H1 (cell line): Measurements from ENCODE around the gene NSFL1C. TPM values are rescaled to one million over a fixed set of nuclear protein-coding genes. Genes with fewer than 3 reads are reported as not detected.

Source experiments
- CTCF ChIA-PET: fragments of 300-600 bp; sonication (Branson Sonifier 250); formaldehyde crosslinking; loops from one replicate; lab custom pipeline; 2021; ENCODE audit not compliant: partially characterized antibody; lab: Charles Lee
- POLR2A ChIA-PET: fragments of 300-600 bp; sonication (Branson Sonifier 250); formaldehyde crosslinking; loops from one replicate; lab custom pipeline; 2021; ENCODE audit warnings: inconsistent platforms; ENCODE audit not compliant: partially characterized antibody; lab: Charles Lee
- DNase-seq, 2 experiments: peaks; one replicate each; pipeline versions ENCODE4 v3.0.0 to v3.0.0-alpha.2; 2010 to 2022; ENCODE audit warnings: low spot score in 2 of 2, low read depth in 1 of 2, mixed read lengths in 1 of 2
- FAIRE-seq: peaks from 2 replicates; lab custom pipeline; 2011; peaks lifted over from hg19 to GRCh38; lab: Jason Lieb, UNC
- H2AFZ ChIP-seq: 2 replicates; pipeline ENCODE4 v1.8.1; 2012; ENCODE audit warnings: low read length, inconsistent platforms
- H2AK5ac ChIP-seq: 2 replicates; pipeline ENCODE4 v1.6.1; 2013; ENCODE audit warnings: low read depth, low read length
- H2BK120ac ChIP-seq: replicated peaks from 2 replicates; pipeline ENCODE3; 2013; ENCODE audit warnings: low read depth, low read length, inconsistent platforms
- H2BK12ac ChIP-seq: 2 replicates; pipeline ENCODE4 v1.6.1; 2013; ENCODE audit warnings: low read depth, low read length
- H2BK15ac ChIP-seq: 2 replicates; pipeline ENCODE4 v1.6.1; 2013; ENCODE audit warnings: low read length
- H2BK20ac ChIP-seq: 2 replicates; pipeline ENCODE4 v1.6.1; 2013; ENCODE audit warnings: low read length
- H2BK5ac ChIP-seq: 2 replicates; pipeline ENCODE4 v1.6.1; 2013; ENCODE audit warnings: low read depth, low read length
- H3K14ac ChIP-seq: 2 replicates; pipeline ENCODE4 v1.6.1; 2013; ENCODE audit warnings: inconsistent platforms; ENCODE audit not compliant: insufficient read length
- H3K18ac ChIP-seq: 2 replicates; pipeline ENCODE4 v1.6.1; 2013; ENCODE audit warnings: low read length; ENCODE audit errors: extremely low read depth
- H3K23ac ChIP-seq: 2 replicates; pipeline ENCODE4 v1.6.1; 2013; ENCODE audit warnings: inconsistent platforms; ENCODE audit not compliant: insufficient read length
- H3K23me2 ChIP-seq: 2 replicates; pipeline ENCODE4 v1.6.1; 2013; ENCODE audit warnings: low read depth, low read length
- H3K27ac ChIP-seq: 2 replicates; pipeline ENCODE4 v1.6.1; 2011; ENCODE audit warnings: low read depth, low read length, inconsistent platforms
- H3K27me3 ChIP-seq, 4 experiments: replicated peaks in 1 of 4; 1 replicate in 1 of 4; 2 replicates in 3 of 4; pipeline versions ENCODE4 v1.6.1 to v1.8.1; 2011 to 2013; ENCODE audit warnings: low read length in 3 of 4, mild to moderate bottlenecking in 3 of 4, inconsistent platforms in 2 of 4, mixed read lengths in 2 of 4, moderate library complexity in 1 of 4; ENCODE audit not compliant: control insufficient read depth in 3 of 4, insufficient read depth in 3 of 4; ENCODE audit errors: extremely low read depth in 1 of 4
- H3K36me3 ChIP-seq, 4 experiments: 2 replicates each; pipeline versions ENCODE4 v1.6.1 to v1.8.1; 2011 to 2013; ENCODE audit warnings: mild to moderate bottlenecking in 4 of 4, low read length in 3 of 4, moderate library complexity in 2 of 4, control low read depth in 1 of 4, inconsistent platforms in 1 of 4; ENCODE audit not compliant: insufficient read depth in 4 of 4, control insufficient read depth in 2 of 4
- H3K4ac ChIP-seq: replicated peaks from 2 replicates; pipeline ENCODE3; 2013; ENCODE audit warnings: low read length, low read depth, mixed read lengths, inconsistent platforms; ENCODE audit not compliant: insufficient read length
- H3K4me1 ChIP-seq, 4 experiments: replicated peaks in 1 of 4; 1 replicate in 1 of 4; 2 replicates in 3 of 4; pipeline versions ENCODE4 v1.6.1 to v1.8.1; 2011 to 2013; ENCODE audit warnings: low read length in 3 of 4, inconsistent platforms in 2 of 4, mixed read lengths in 1 of 4; ENCODE audit not compliant: insufficient read depth in 4 of 4, control insufficient read depth in 3 of 4
- H3K4me2 ChIP-seq, 2 experiments: 2 replicates each; pipeline versions ENCODE4 v1.6.1 to v1.8.1; 2011 to 2013; ENCODE audit warnings: low read depth in 2 of 2, low read length in 2 of 2, control low read depth in 1 of 2, inconsistent platforms in 1 of 2, mild to moderate bottlenecking in 1 of 2; ENCODE audit not compliant: insufficient read depth in 1 of 2
- H3K4me3 ChIP-seq, 4 experiments: fragments of 200-600, 300-600 bp in 1 of 4; sonication (generic), shearing (Covaris generic), sonication (Bioruptor Twin) in 1 of 4; 2 replicates each; pipeline versions ENCODE4 v1.5.1 to v1.8.1; 2011 to 2016; ENCODE audit warnings: low read length in 4 of 4, low read depth in 3 of 4, control low read depth in 2 of 4, inconsistent platforms in 2 of 4, mild to moderate bottlenecking in 2 of 4, mixed read lengths in 1 of 4, moderate library complexity in 1 of 4; ENCODE audit not compliant: insufficient read depth in 2 of 4; ENCODE audit errors: extremely low read depth in 1 of 4
- H3K56ac ChIP-seq: replicated peaks from 2 replicates; pipeline ENCODE3; 2013; ENCODE audit warnings: low read depth, mild to moderate bottlenecking, mixed read lengths, low read length, inconsistent platforms; ENCODE audit not compliant: insufficient read length
- H3K79me1 ChIP-seq: 2 replicates; pipeline ENCODE4 v1.6.1; 2013; ENCODE audit warnings: low read depth, low read length, control low read depth
- H3K79me2 ChIP-seq, 2 experiments: 2 replicates each; pipeline versions ENCODE4 v1.6.1 to v1.8.1; 2012 to 2013; ENCODE audit warnings: low read length in 2 of 2, mild to moderate bottlenecking in 2 of 2, inconsistent platforms in 1 of 2; ENCODE audit not compliant: insufficient read depth in 2 of 2, control insufficient read depth in 1 of 2
- H3K9ac ChIP-seq, 4 experiments: replicated peaks in 1 of 4; 1 replicate in 1 of 4; 2 replicates in 3 of 4; pipeline versions ENCODE4 v1.6.1 to v1.8.1; 2011 to 2013; ENCODE audit warnings: low read depth in 3 of 4, low read length in 3 of 4, control low read depth in 2 of 4, mild to moderate bottlenecking in 2 of 4, moderate library complexity in 2 of 4, inconsistent platforms in 1 of 4; ENCODE audit errors: extremely low read depth in 1 of 4
- H3K9me3 ChIP-seq, 2 experiments: 2 replicates each; pipeline versions ENCODE4 v1.6.1 to v1.8.1; 2012 to 2013; ENCODE audit warnings: mild to moderate bottlenecking in 2 of 2, moderate library complexity in 2 of 2, control low read depth in 1 of 2, inconsistent platforms in 1 of 2, low read depth in 1 of 2, low read length in 1 of 2, mixed read lengths in 1 of 2; ENCODE audit not compliant: insufficient read depth in 2 of 2
- H4K20me1 ChIP-seq, 2 experiments: replicated peaks in 1 of 2; 2 replicates each; pipeline versions ENCODE3 to v1.8.1; 2011 to 2013; ENCODE audit warnings: inconsistent platforms in 2 of 2, low read length in 2 of 2, mild to moderate bottlenecking in 1 of 2; ENCODE audit not compliant: insufficient read depth in 2 of 2, control insufficient read depth in 1 of 2
- H4K5ac ChIP-seq: 2 replicates; pipeline ENCODE4 v1.6.1; 2013; ENCODE audit warnings: low read length, low read depth, mixed read lengths, inconsistent platforms; ENCODE audit not compliant: insufficient read length
- H4K8ac ChIP-seq: 2 replicates; pipeline ENCODE4 v1.8.0; 2013; ENCODE audit warnings: mild to moderate bottlenecking, moderate library complexity, low read length, inconsistent platforms; ENCODE audit not compliant: insufficient read depth; ENCODE audit errors: extremely low read depth
- H4K91ac ChIP-seq: replicated peaks from 2 replicates; pipeline ENCODE3; 2013; ENCODE audit warnings: low read length, mixed read lengths, inconsistent platforms; ENCODE audit not compliant: insufficient read length
- CBX5 ChIP-seq: fragments of 300-800, 300-1000 bp; sonication (generic); IDR thresholded peaks from 2 replicates; pipeline ENCODE4 v1.7.1; 2016; ENCODE audit warnings: antibody characterized with exemption, low read length, low read depth
- CTBP2 ChIP-seq: IDR thresholded peaks from 2 replicates; pipeline ENCODE4 v1.7.0; 2011; ENCODE audit warnings: borderline replicate concordance, mild to moderate bottlenecking, moderate library complexity, mixed read lengths, low read length; ENCODE audit not compliant: insufficient read depth, insufficient read length
- EZH2 ChIP-seq: fragments of 200-600 bp; sonication (generic); IDR thresholded peaks from 2 replicates; pipeline ENCODE4 v1.7.1; 2012; ENCODE audit warnings: low read depth, mild to moderate bottlenecking, moderate library complexity, low read length, inconsistent platforms; ENCODE audit not compliant: severe bottlenecking
- PHF8 ChIP-seq: fragments of 200-600 bp; sonication (generic); conservative IDR thresholded peaks from 2 replicates; pipeline ENCODE4 v1.7.1; 2012; ENCODE audit warnings: low read depth, mild to moderate bottlenecking, inconsistent platforms, low read length, moderate library complexity
- POU5F1 ChIP-seq: IDR thresholded peaks from 2 replicates; pipeline ENCODE4 v1.6.1; 2011; ENCODE audit warnings: low read depth, mild to moderate bottlenecking, low read length, moderate library complexity
- SIRT6 ChIP-seq: IDR thresholded peaks from one replicate; pipeline ENCODE4 v1.7.1; 2012; ENCODE audit warnings: low read length, inconsistent platforms
- SIX5 ChIP-seq: IDR thresholded peaks from 2 replicates; pipeline ENCODE4 v1.6.1; 2011; ENCODE audit warnings: mild to moderate bottlenecking, low read depth, low read length
- SRF ChIP-seq: IDR thresholded peaks from 2 replicates; pipeline ENCODE4 v1.6.1; 2011; ENCODE audit warnings: mild to moderate bottlenecking, low read depth, low read length, moderate library complexity
- SUZ12 ChIP-seq: fragments of 200-600 bp; sonication (generic); IDR thresholded peaks from 2 replicates; pipeline ENCODE4 v1.6.1; 2012; ENCODE audit warnings: mild to moderate bottlenecking, inconsistent platforms, low read length, moderate library complexity, mixed read lengths
- WGBS, 2 experiments: shearing (Covaris generic) in 1 of 2; methylation state at CpG; one replicate each; pipeline versions ENCODE4 v1.1.6 to v1.1.7; 2013 to 2015; ENCODE audit warnings: low lambda C conversion rate in 2 of 2, mixed read lengths in 2 of 2, inconsistent platforms in 1 of 2, low coverage in 1 of 2, missing lambda C conversion rate in 1 of 2; ENCODE audit not compliant: insufficient replicate concordance in 2 of 2, insufficient coverage in 1 of 2, insufficient read length in 1 of 2; ENCODE audit errors: extremely low coverage in 1 of 2, missing lambda C conversion rate in 1 of 2; 5-methylcytosine and 5-hydroxymethylcytosine counted together
- polyA plus RNA-seq, 7 experiments: library from polyadenylated mRNA; depleted of rRNA in 3 of 7; stranded (reverse) in 5 of 7; unstranded in 2 of 7; fragments of >200 nt in 5 of 7; fragments of 200-250 nt in 2 of 7; gene quantifications; 1 replicate in 5 of 7; 2 replicates in 1 of 7; 4 replicates in 1 of 7; pipeline versions ENCODE4 v1.2.1 to v1.2.3, GENCODE V29; 2011 to 2013; ENCODE audit warnings: missing spikeins in 2 of 7, mixed read lengths in 2 of 7
- total RNA-seq: library from RNA; stranded (reverse); fragmentation: NEBNext Ultra II Directional; extraction: Animal tissue kit (Norgen Biotek cat#: 25700); gene quantifications from 2 replicates; pipeline ENCODE4 v1.2.1, GENCODE V29; 2021
- TF ChIP-seq, protein P1 (sequence below): IDR thresholded peaks from 2 replicates; pipeline ENCODE4 v1.6.1; 2012; ENCODE audit warnings: inconsistent platforms
- TF ChIP-seq, protein P2 (sequence below): IDR thresholded peaks from 2 replicates; pipeline ENCODE4 v1.6.1; 2012; ENCODE audit warnings: low read length, inconsistent platforms

Gene NSFL1C
- total and polyA plus RNA-seq, 2 of the 8 experiments (the other 6 are each of a cell fraction or from before 2014, with no cell fraction given), result 21.6 to 98.0 TPM

DNA sequence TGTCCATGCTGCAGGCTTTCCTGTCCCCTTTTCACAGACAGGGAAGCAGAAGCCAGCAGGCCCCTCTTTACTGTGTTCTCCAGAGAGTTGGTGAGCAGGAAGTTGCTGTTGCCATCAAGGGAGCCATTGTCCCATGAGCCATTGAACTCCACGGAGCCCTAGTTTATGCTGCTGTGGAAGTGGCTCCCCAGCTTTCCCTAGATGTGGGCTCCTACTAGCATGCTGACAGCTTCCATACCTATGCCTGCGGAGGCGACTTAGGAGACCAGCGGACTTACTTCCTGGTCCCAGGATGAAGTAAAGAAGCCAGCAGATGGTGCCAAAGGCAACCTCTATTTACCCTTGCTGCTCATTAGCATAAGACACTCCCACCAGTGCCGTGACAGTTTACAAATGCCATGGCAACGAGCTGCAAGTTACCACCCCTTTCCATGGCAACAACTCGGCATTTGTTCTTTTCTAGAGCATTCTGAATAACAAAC lies 43.0 kb downstream of the NSFL1C start:
- Histone ChIP-seq H3K79me1 (no peaks in the 10 kb centered on the region), H3K56ac (no peak overlapping the region), H4K8ac (peak overlapping the region; percentile 7; the same call in 1 of the 2 replicates), H3K36me3 (no peaks in the 10 kb centered on the region), H3K23ac (no peak overlapping the region), H2AFZ (peak overlapping the region; percentile 95), H2BK15ac (no peak overlapping the region), H3K18ac (no peak overlapping the region), H3K14ac (no peak overlapping the region), H2AK5ac (no peak overlapping the region), H3K4me1 (peaks cover 7 to 21% (median 12%) of the 10 kb centered on the region in 4 experiments; a peak in 6 of 7 replicates), H3K4me3 (no peak overlapping the region), H2BK5ac (no peak overlapping the region), H3K79me2 (no peaks in the 10 kb centered on the region), H2BK12ac (0 out of 2 replicates have a peak overlapping the region, but pooled peaks have one; percentile 3), H3K4me2 (no peak overlapping the region; a peak in 1 of 4 replicates), H2BK120ac (no peak overlapping the region), H2BK20ac (no peak overlapping the region), H3K4ac (no peak overlapping the region), H3K9me3 (peaks cover 4 to 7% of the 10 kb centered on the region in 2 experiments; a peak in 3 of 4 replicates), H3K9ac (no peak overlapping the region), H4K20me1 (no peaks in the 10 kb centered on the region), H4K5ac (no peak overlapping the region), H3K27ac (no peak overlapping the region), H3K23me2 (no peaks in the 10 kb centered on the region), H3K27me3 (no peaks in the 10 kb centered on the region), H4K91ac (no peak overlapping the region)
- ChIA-PET CTCF (interaction anchor here (0.6 to 9.0 kb wide), 15 partner anchors 10 to 1248 kb away, joined by 3 to 139 read pairs (median 4); partner anchors contain the start of gene NSFL1C), POLR2A (interaction anchor here (0.7 to 1.7 kb wide), 4 partner anchors 13 to 305 kb away, joined by 3 read pairs; partner anchors contain the start of gene PSMF1)
- DNase-seq, result peak; percentile 65 to 80
- FAIRE-seq, result peak; percentile 98
- 32% methylated on average over 7 of the region's 7 CpGs; no CpG with 5 or more reads in 1 of the 2 experiments for WGBS, 2 experiments
- TF ChIP-seq CBX5 (no peak), EZH2 (no peak), POU5F1 (no peak), SIRT6 (no peak), SIX5 (no peak), SUZ12 (no peak), PHF8 (no peak), SRF (no peak), CTBP2 (no peak)
- TF ChIP-seq, protein P1, sequence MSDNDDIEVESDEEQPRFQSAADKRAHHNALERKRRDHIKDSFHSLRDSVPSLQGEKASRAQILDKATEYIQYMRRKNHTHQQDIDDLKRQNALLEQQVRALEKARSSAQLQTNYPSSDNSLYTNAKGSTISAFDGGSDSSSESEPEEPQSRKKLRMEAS, result no peak
- TF ChIP-seq, protein P2, sequence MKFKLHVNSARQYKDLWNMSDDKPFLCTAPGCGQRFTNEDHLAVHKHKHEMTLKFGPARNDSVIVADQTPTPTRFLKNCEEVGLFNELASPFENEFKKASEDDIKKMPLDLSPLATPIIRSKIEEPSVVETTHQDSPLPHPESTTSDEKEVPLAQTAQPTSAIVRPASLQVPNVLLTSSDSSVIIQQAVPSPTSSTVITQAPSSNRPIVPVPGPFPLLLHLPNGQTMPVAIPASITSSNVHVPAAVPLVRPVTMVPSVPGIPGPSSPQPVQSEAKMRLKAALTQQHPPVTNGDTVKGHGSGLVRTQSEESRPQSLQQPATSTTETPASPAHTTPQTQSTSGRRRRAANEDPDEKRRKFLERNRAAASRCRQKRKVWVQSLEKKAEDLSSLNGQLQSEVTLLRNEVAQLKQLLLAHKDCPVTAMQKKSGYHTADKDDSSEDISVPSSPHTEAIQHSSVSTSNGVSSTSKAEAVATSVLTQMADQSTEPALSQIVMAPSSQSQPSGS, result no peak
